Hepatocyte (in vitro differentiated cells): ENCODE results near the gene KCNQ1. TPM values are rescaled to one million over a fixed set of nuclear protein-coding genes. Genes with fewer than 3 reads are reported as not detected.

Source experiments
- DNase-seq: peaks from one replicate; pipeline ENCODE4 v3.0.0-alpha.2; 2016; ENCODE audit warnings: low spot score
- H2AFZ ChIP-seq: fragments of 200-600 bp; sonication (generic); 2 replicates; pipeline ENCODE4 v1.6.0; 2016; ENCODE audit warnings: antibody characterized with exemption, mild to moderate bottlenecking
- H3K27ac ChIP-seq: fragments of 200-600 bp; sonication (generic); 2 replicates; pipeline ENCODE4 v1.5.1; 2016; ENCODE audit warnings: mild to moderate bottlenecking
- H3K27me3 ChIP-seq: fragments of 200-600 bp; sonication (generic); 2 replicates; pipeline ENCODE4 v1.6.1; 2016
- H3K36me3 ChIP-seq: fragments of 200-600 bp; sonication (generic); replicated peaks from 2 replicates; pipeline ENCODE4 v1.5.1; 2016; ENCODE audit warnings: low read depth; ENCODE audit not compliant: insufficient read depth
- H3K4me1 ChIP-seq: fragments of 200-600 bp; sonication (generic); 2 replicates; pipeline ENCODE4 v1.5.1; 2016; ENCODE audit warnings: mild to moderate bottlenecking, moderate library complexity; ENCODE audit not compliant: insufficient read depth
- H3K4me2 ChIP-seq: fragments of 200-600 bp; sonication (generic); 2 replicates; pipeline ENCODE4 v1.6.0; 2016
- H3K4me3 ChIP-seq: fragments of 200-600 bp; sonication (generic); 2 replicates; pipeline ENCODE4 v1.5.1; 2016; ENCODE audit warnings: mild to moderate bottlenecking
- H3K79me2 ChIP-seq: fragments of 200-600 bp; sonication (generic); 2 replicates; pipeline ENCODE4 v1.6.0; 2017; ENCODE audit warnings: mild to moderate bottlenecking
- H3K9me2 ChIP-seq: fragments of 200-600 bp; sonication (generic); replicated peaks from 2 replicates; pipeline ENCODE4 v1.6.0; 2017; ENCODE audit warnings: mild to moderate bottlenecking; ENCODE audit not compliant: insufficient read depth
- H3K9me3 ChIP-seq: fragments of 200-600 bp; sonication (generic); 2 replicates; pipeline ENCODE4 v1.5.1; 2016; ENCODE audit warnings: low read depth, mild to moderate bottlenecking
- H4K20me1 ChIP-seq: fragments of 200-600 bp; sonication (generic); 2 replicates; pipeline ENCODE4 v1.6.0; 2016; ENCODE audit warnings: mild to moderate bottlenecking; ENCODE audit not compliant: insufficient read depth, poor library complexity, severe bottlenecking
- EZH2 ChIP-seq: fragments of 200-600 bp; sonication (generic); IDR thresholded peaks from 2 replicates; pipeline ENCODE4 v1.6.1; 2016; ENCODE audit warnings: antibody characterized with exemption, mild to moderate bottlenecking, borderline replicate concordance
- EZH2phosphoT487 ChIP-seq: fragments of 200-600 bp; sonication (generic); IDR thresholded peaks from one replicate; pipeline ENCODE4 v1.6.1; 2018; ENCODE audit warnings: antibody characterized with exemption, mild to moderate bottlenecking, low read depth, moderate library complexity; ENCODE audit not compliant: unreplicated experiment, severe bottlenecking
- WGBS: methylation state at CpG from one replicate; pipeline ENCODE4 v1.1.6; 2016; ENCODE audit warnings: low lambda C conversion rate; ENCODE audit errors: missing lambda C conversion rate; 5-methylcytosine and 5-hydroxymethylcytosine counted together
- polyA plus RNA-seq: library from polyadenylated mRNA; unstranded; fragments of >200 nt; fragmentation: Nextera tagmentation; extraction: Ambion mirVana; gene quantifications from 2 replicates; pipeline ENCODE4 v1.2.1, GENCODE V29; 2016
- total RNA-seq: library from RNA; depleted of rRNA; stranded (reverse); fragments of >200 nt; gene quantifications from 2 replicates; pipeline ENCODE4 v1.2.3, GENCODE V29; 2014
- TF ChIP-seq, protein P1 (sequence below): fragments of 200-600 bp; sonication (generic); IDR thresholded peaks from 2 replicates; pipeline ENCODE4 v1.5.1; 2016; ENCODE audit warnings: antibody characterized with exemption, mild to moderate bottlenecking; ENCODE audit not compliant: poor library complexity

The KCNQ1 gene
- total and polyA plus RNA-seq, 2 experiments from 2014 or later: 1.8 to 6.4 TPM

DNA sequence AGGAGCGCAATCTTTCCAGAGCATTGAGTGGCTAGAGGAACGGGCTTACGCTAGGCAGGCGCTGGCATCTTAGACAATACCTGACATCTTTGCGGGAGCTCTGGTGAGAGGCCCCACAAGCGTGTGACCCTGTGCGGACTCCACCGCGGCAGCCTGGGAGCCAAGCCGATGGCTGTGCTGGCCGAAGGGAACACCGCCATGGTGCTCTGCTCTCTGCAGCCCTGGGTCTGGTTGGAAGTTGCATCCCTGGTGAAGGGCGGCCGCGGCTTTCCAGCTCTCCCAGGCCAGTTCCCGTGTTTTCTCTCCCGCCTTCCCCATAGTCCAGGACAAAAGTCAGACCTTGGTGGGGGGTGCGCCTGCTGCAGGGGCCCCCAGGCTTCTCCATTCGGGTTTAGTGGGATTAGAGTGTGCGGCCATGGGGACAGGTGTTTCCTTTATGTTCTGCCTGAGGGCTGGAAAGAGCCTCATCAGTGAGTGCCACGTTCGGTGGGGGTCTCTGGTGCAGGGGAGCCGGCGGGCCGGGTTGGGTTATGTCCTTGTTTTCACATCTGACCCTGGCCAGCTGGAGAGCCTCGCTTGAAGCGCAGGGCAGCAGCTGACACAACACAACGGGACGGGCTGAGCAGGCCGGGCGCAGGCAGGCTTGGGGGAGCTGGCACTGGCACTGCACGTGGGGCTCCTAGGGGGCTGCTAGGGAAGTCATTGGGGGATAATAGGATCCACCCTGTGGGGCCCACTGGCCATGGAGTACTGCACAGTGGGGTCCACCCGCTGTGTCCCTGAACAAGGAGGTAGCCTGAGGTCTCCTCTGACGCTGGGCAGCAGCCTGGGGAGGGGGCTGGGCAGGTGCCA is 94.8 kb downstream of the KCNQ1 start:
- H3K79me2 ChIP-seq: no peaks in the 10 kb centered on the region
- H3K9me2 ChIP-seq: no peaks in the 10 kb centered on the region
- H3K4me1 ChIP-seq: peaks cover 2% of the 10 kb centered on the region
- no peaks in the 10 kb centered on the region for H3K36me3 ChIP-seq
- no peak for DNase-seq
- 93% methylated on average over 34 of the region's 34 CpGs for WGBS
- no peak for TF ChIP-seq EZH2phosphoT487
- H3K4me2 ChIP-seq: no peak overlapping the region
- no peaks in the 10 kb centered on the region for H3K27me3 ChIP-seq
- H4K20me1 ChIP-seq: no peaks in the 10 kb centered on the region
- no peak overlapping the region for H2AFZ ChIP-seq
- no peak overlapping the region for H3K4me3 ChIP-seq
- no peak overlapping the region for H3K27ac ChIP-seq
- no peaks in the 10 kb centered on the region for H3K9me3 ChIP-seq

DNA sequence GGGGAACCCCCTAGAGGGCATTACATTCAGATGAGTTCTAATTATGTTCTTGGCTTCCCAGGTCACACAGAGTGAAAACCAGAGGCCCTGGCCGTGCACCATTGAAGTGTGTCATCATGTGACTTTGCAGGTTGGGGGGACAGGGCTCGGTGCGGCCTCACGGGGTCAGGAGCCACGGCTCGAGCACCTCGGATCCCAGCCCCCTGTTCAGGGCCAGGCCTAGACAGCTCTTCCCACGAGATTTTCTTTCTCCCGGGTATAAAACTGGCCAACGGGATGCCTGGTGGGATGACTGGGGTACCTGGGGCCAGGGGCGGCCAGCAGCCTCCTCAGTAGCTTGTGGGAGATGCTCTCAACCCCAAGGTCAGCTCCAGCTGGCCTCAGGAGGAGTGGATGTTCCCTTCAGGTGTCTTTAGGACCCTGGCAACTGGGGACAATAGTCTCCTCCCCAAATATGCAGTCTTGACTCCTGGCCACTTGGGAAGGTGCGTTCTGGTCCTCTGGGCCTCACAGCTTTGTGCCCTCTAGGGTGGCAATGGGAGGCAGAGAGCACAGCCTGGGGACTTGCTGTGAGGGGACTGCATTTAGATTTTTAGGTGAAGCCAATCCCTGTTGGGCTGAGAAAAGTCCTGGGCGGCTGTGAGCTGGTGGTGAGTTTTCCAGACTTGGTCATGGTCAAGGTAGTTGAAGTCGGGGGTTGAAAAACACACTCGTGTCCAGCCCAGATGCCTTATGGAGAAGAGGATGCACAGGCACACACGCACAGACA is 95.6 kb downstream of the KCNQ1 start:
- Histone ChIP-seq H3K79me2 (no peaks in the 10 kb centered on the region), H3K4me3 (no peak overlapping the region), H3K4me1 (no peaks in the 10 kb centered on the region), H2AFZ (no peak overlapping the region), H3K9me2 (no peaks in the 10 kb centered on the region), H3K27ac (no peak overlapping the region), H3K4me2 (no peak overlapping the region), H3K27me3 (no peaks in the 10 kb centered on the region), H4K20me1 (no peaks in the 10 kb centered on the region), H3K36me3 (no peaks in the 10 kb centered on the region), H3K9me3 (no peaks in the 10 kb centered on the region)
- no peak for DNase-seq
- TF ChIP-seq EZH2: no peak
- TF ChIP-seq, protein P1, sequence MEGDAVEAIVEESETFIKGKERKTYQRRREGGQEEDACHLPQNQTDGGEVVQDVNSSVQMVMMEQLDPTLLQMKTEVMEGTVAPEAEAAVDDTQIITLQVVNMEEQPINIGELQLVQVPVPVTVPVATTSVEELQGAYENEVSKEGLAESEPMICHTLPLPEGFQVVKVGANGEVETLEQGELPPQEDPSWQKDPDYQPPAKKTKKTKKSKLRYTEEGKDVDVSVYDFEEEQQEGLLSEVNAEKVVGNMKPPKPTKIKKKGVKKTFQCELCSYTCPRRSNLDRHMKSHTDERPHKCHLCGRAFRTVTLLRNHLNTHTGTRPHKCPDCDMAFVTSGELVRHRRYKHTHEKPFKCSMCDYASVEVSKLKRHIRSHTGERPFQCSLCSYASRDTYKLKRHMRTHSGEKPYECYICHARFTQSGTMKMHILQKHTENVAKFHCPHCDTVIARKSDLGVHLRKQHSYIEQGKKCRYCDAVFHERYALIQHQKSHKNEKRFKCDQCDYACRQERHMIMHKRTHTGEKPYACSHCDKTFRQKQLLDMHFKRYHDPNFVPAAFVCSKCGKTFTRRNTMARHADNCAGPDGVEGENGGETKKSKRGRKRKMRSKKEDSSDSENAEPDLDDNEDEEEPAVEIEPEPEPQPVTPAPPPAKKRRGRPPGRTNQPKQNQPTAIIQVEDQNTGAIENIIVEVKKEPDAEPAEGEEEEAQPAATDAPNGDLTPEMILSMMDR: no peak
- no peak for TF ChIP-seq EZH2phosphoT487
- WGBS: 92% methylated on average over 16 of the region's 16 CpGs

DNA sequence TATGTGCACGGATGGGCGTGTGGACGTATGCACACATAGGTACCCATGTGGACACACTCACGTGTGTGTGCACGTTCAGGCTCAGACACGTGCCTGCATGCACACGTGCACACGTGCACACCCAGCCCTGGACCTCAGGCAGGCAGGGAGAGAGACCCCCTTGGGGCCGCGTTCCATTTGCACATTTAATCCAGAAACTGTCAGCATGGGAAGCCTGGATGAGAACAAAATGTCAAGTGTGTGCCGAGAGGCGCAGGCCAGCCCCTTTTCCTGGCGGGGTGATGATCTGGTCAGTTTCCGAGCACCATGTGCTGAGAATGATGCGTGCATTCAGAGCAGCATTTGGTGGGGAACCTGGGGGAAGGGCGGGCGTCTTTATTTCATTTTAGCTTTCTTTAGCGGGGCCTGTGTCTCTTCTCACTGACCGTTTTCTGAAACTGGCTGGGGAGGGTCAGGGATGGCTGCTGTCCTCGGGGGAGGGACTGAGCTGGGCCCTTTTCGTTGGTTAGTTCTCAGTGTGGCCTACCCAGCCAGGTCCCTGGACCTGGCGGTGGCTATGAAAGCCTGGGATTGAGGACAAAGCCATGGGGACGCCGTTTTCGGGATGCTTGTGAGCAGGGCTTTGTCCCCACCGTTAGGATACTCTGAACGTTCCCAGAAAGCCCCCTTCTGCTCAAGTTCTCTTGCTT is 96.3 kb downstream of the KCNQ1 start:
- Histone ChIP-seq H3K36me3 (no peaks in the 10 kb centered on the region), H2AFZ (no peak overlapping the region)

More for the DNA sequence above, 96.3 kb downstream of the KCNQ1 start:
- no peak for DNase-seq
- no peaks in the 10 kb centered on the region for H4K20me1 ChIP-seq
- H3K9me2 ChIP-seq: no peaks in the 10 kb centered on the region
- no peak overlapping the region for H3K27ac ChIP-seq
- no peak overlapping the region for H3K4me2 ChIP-seq
- WGBS: 90% methylated on average over 27 of the region's 27 CpGs
- H3K4me1 ChIP-seq: no peaks in the 10 kb centered on the region
- H3K27me3 ChIP-seq: no peaks in the 10 kb centered on the region
- TF ChIP-seq, protein P1: no peak
- TF ChIP-seq EZH2: no peak
- TF ChIP-seq EZH2phosphoT487: no peak
- no peaks in the 10 kb centered on the region for H3K9me3 ChIP-seq
- H3K79me2 ChIP-seq: no peaks in the 10 kb centered on the region
- H3K4me3 ChIP-seq: no peak overlapping the region
